B cell (primary cell): ENCODE results near the gene APOL2. TPM values are rescaled to one million over a fixed set of nuclear protein-coding genes. Genes with fewer than 3 reads are reported as not detected.

Source experiments
- ATAC-seq: fragments of 200-7000 bp; cut with Tn5 transposase; one replicate; pipeline ENCODE4 v1.10.0; 2021; ENCODE audit warnings: low read depth, mild to moderate bottlenecking, moderate number of reproducible peaks, moderate library complexity
- CTCF ChIA-PET: fragments of 350-600 bp; sonication (Branson Sonifier 250); formaldehyde crosslinking; loops from one replicate; lab custom pipeline; 2021; ENCODE audit warnings: antibody characterized with exemption, inconsistent platforms; lab: Charles Lee
- POLR2A ChIA-PET: fragments of 350-600 bp; sonication (Branson Sonifier 250); formaldehyde crosslinking; loops from one replicate; lab custom pipeline; 2021; ENCODE audit warnings: antibody characterized with exemption; lab: Charles Lee
- DNase-seq: peaks from one replicate; pipeline ENCODE4 v3.0.0; 2013
- H2AFZ ChIP-seq: 2 replicates; pipeline ENCODE4 v1.6.1; 2012; ENCODE audit warnings: mild to moderate bottlenecking, low read depth, low read length; ENCODE audit not compliant: insufficient read depth, poor library complexity, severe bottlenecking
- H3K27ac ChIP-seq, 2 donors: 1 replicate in 1 of 2; 2 replicates in 1 of 2; pipeline ENCODE4 v1.5.1; 2012 to 2013; ENCODE audit warnings: low read length in 2 of 2, mild to moderate bottlenecking in 2 of 2, moderate library complexity in 1 of 2
- H3K27me3 ChIP-seq, 4 experiments: fragments of 200-600 bp in 1 of 4; sonication (generic) in 1 of 4; replicated peaks in 1 of 4; 1 replicate in 2 of 4; 2 replicates in 2 of 4; pipeline versions ENCODE4 v1.6.1 to v1.7.0; 2013 to 2016; ENCODE audit warnings: low read length in 3 of 4, mild to moderate bottlenecking in 2 of 4, mixed read lengths in 1 of 4, moderate library complexity in 1 of 4; ENCODE audit not compliant: insufficient read depth in 4 of 4, control insufficient read depth in 3 of 4; ENCODE audit errors: control extremely low read depth in 1 of 4
- H3K36me3 ChIP-seq, 2 experiments: replicated peaks in 1 of 2; 1 replicate in 1 of 2; 2 replicates in 1 of 2; pipeline versions ENCODE4 v1.6.1 to v1.7.1; 2013; ENCODE audit warnings: low read length in 1 of 2; ENCODE audit not compliant: insufficient read depth in 2 of 2, control insufficient read depth in 1 of 2; ENCODE audit errors: control extremely low read depth in 1 of 2, extremely low read depth in 1 of 2
- H3K4me1 ChIP-seq, 2 donors: fragments of 200-600 bp in 1 of 2; sonication (generic) in 1 of 2; 1 replicate in 1 of 2; 2 replicates in 1 of 2; pipeline versions ENCODE4 v1.5.1 to v1.6.1; 2013 to 2017; ENCODE audit warnings: low read length in 2 of 2; ENCODE audit not compliant: control insufficient read depth in 2 of 2, insufficient read depth in 2 of 2
- H3K4me2 ChIP-seq: replicated peaks from 2 replicates; pipeline ENCODE3; 2012; ENCODE audit warnings: mild to moderate bottlenecking, low read depth, low read length; ENCODE audit not compliant: poor library complexity, severe bottlenecking
- H3K4me3 ChIP-seq, 5 experiments: fragments of 200-600 bp in 1 of 5; sonication (generic) in 1 of 5; 1 replicate in 3 of 5; 2 replicates in 2 of 5; pipeline versions ENCODE4 v1.5.1 to v1.7.0; 2011 to 2016; ENCODE audit warnings: low read length in 4 of 5, mild to moderate bottlenecking in 4 of 5, low read depth in 2 of 5, control low read depth in 1 of 5, moderate library complexity in 1 of 5; ENCODE audit not compliant: insufficient read depth in 1 of 5; ENCODE audit errors: control extremely low read depth in 1 of 5, extremely low read depth in 1 of 5
- H3K79me2 ChIP-seq: fragments of 200-600 bp; sonication (generic); one replicate; pipeline ENCODE4 v1.6.0; 2016; ENCODE audit warnings: low read length; ENCODE audit not compliant: control insufficient read depth, insufficient read depth
- H3K9ac ChIP-seq: fragments of 200-600 bp; sonication (generic); 2 replicates; pipeline ENCODE4 v1.6.1; 2017; ENCODE audit warnings: mild to moderate bottlenecking, low read length, moderate library complexity
- H3K9me3 ChIP-seq, 3 donors: one replicate each; pipeline versions ENCODE4 v1.6.1 to v1.7.1; 2013; ENCODE audit warnings: low read length in 2 of 3; ENCODE audit not compliant: control insufficient read depth in 2 of 3, insufficient read depth in 1 of 3; ENCODE audit errors: control extremely low read depth in 1 of 3
- H4K20me1 ChIP-seq: 2 replicates; pipeline ENCODE4 v1.6.0; 2012; ENCODE audit warnings: mild to moderate bottlenecking, low read length; ENCODE audit not compliant: insufficient read depth, control insufficient read depth, poor library complexity, severe bottlenecking
- H3K27ac Mint-ChIP-seq: one replicate; pipeline ENCODE4 v1.8.0; 2021; ENCODE audit warnings: mixed read lengths
- H3K27me3 Mint-ChIP-seq: one replicate; pipeline ENCODE4 v1.8.0; 2021; ENCODE audit warnings: mixed read lengths
- H3K4me1 Mint-ChIP-seq: one replicate; pipeline ENCODE4 v1.8.0; 2021; ENCODE audit warnings: mixed read lengths
- H3K4me3 Mint-ChIP-seq: one replicate; pipeline ENCODE4 v1.8.0; 2021; ENCODE audit warnings: mixed read lengths
- H3K9me3 Mint-ChIP-seq: one replicate; pipeline ENCODE4 v1.8.0; 2022; ENCODE audit warnings: mixed read lengths; ENCODE audit not compliant: insufficient read depth
- CTCF ChIP-seq: fragments of 200-600 bp; IDR thresholded peaks from one replicate; pipeline ENCODE4 v1.8.0; 2022; ENCODE audit warnings: antibody characterized with exemption, mild to moderate bottlenecking
- EZH2 ChIP-seq: IDR thresholded peaks from 2 replicates; pipeline ENCODE4 v1.6.1; 2012; ENCODE audit warnings: borderline replicate concordance, low read depth, mild to moderate bottlenecking, moderate library complexity, low read length; ENCODE audit not compliant: insufficient read depth, poor library complexity, severe bottlenecking
- WGBS: methylation state at CpG from one replicate; pipeline ENCODE4 v1.1.5; 2013; ENCODE audit warnings: missing lambda C conversion rate; ENCODE audit not compliant: insufficient coverage; 5-methylcytosine and 5-hydroxymethylcytosine counted together
- intact Hi-C: fragments of 100-400 bp; cut with micrococcal nuclease; formaldehyde crosslinking; loops from one replicate; pipeline ENCODE4 v1.10.0; 2022
- polyA plus RNA-seq: library from polyadenylated mRNA; depleted of rRNA; stranded (reverse); fragments of >200 nt; gene quantifications from 2 replicates; pipeline ENCODE4 v1.2.3, GENCODE V29; 2012
- total RNA-seq, 2 donors: library from RNA; stranded (reverse); fragments of 120-200 nt in 1 of 2; gene quantifications; 1 replicate in 1 of 2; 2 replicates in 1 of 2; pipeline versions ENCODE4 v1.2.3 to v1.2.4, GENCODE V29; 2013 to 2022

Gene APOL2
- total and polyA plus RNA-seq, 2 donors (not counting 1 experiment from before 2014, with no cell fraction given): 29.4 to 60.6 TPM

GRCh38 chr22:36212901-36213300 is 26.4 kb downstream of the APOL2 start:
- Histone ChIP-seq H3K9ac (no peak overlapping the region), H3K27ac (no peak overlapping the region), H3K4me2 (no peak overlapping the region), H3K4me1 (peaks cover 14 to 19% of the 10 kb centered on the region in 2 donors), H3K4me3 (no peak overlapping the region), H3K9me3 (peaks cover 1 to 9% (median 9%) of the 10 kb centered on the region in 3 donors), H4K20me1 (no peaks in the 10 kb centered on the region), H3K36me3 (no peaks in the 10 kb centered on the region), H3K27me3 (no peaks in the 10 kb centered on the region), H3K79me2 (no peaks in the 10 kb centered on the region), H2AFZ (no peak overlapping the region)
- peaks cover 9% of the 10 kb centered on the region for H3K27me3 Mint-ChIP-seq
- ATAC-seq: no peak
- no peak overlapping the region for H3K27ac Mint-ChIP-seq
- no peak overlapping the region for H3K4me3 Mint-ChIP-seq
- POLR2A ChIA-PET: no interaction called here
- peaks cover 17% of the 10 kb centered on the region for H3K4me1 Mint-ChIP-seq
- no peaks in the 10 kb centered on the region for H3K9me3 Mint-ChIP-seq
- no peak for DNase-seq
- TF ChIP-seq CTCF: no peak
- TF ChIP-seq EZH2: no peak
- intact Hi-C loops: no loop called here
- CTCF ChIA-PET: no interaction called here

GRCh38 chr22:36211237-36211861 is 28.0 kb downstream of the APOL2 start:
- intact Hi-C loops: no loop called here
- H3K27me3 Mint-ChIP-seq: peaks cover 8% of the 10 kb centered on the region
- H3K36me3 ChIP-seq: no peaks in the 10 kb centered on the region
- H3K27ac Mint-ChIP-seq: no peak overlapping the region
- WGBS: 29% methylated on average over 2 of the region's 4 CpGs
- H3K27ac ChIP-seq: no peak overlapping the region
- TF ChIP-seq EZH2 (no peak), CTCF (no peak)
- H3K4me3 ChIP-seq: no peak overlapping the region
- peaks cover 24% of the 10 kb centered on the region for H3K4me1 Mint-ChIP-seq
- ChIA-PET CTCF (no interaction called here), POLR2A (interaction anchor here (0.6 kb wide), 1 partner anchor 53 kb away, joined by 6 read pairs; no protein-coding TSS in a partner anchor)
- H3K9me3 Mint-ChIP-seq: no peaks in the 10 kb centered on the region
- no peak overlapping the region for H3K9ac ChIP-seq
- no peak for DNase-seq
- no peaks in the 10 kb centered on the region for H3K27me3 ChIP-seq
- peaks cover 17 to 22% of the 10 kb centered on the region in 2 donors for H3K4me1 ChIP-seq
- H4K20me1 ChIP-seq: no peaks in the 10 kb centered on the region
- peaks cover 1 to 9% (median 9%) of the 10 kb centered on the region in 3 donors for H3K9me3 ChIP-seq
- no peaks in the 10 kb centered on the region for H3K79me2 ChIP-seq
- H3K4me2 ChIP-seq: no peak overlapping the region
- ATAC-seq: no peak
- H3K4me3 Mint-ChIP-seq: no peak overlapping the region
- no peak overlapping the region for H2AFZ ChIP-seq
